ENCODE results near the gene COX7A2L.

DNA sequence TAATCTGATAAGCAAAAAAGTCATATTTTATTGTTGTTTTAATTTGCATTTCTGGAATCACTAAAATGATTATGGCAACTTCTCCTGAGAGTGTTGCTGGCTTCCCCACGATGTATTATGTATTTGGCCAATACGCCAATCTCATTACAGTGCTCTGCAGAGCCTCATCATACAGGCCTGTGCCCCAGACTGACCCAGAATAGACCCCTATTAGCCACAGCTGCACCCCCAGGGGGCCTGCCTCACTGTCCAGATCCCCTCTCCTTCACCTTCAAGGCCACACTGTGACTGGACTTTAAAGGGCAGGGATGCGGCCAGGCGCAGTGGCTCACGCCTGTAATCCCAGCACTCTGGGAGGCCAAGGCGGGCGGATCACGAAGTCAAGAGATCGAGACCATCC, 17.4 kb upstream of the COX7A2L start:
- TF ChIP-seq, protein P1, sequence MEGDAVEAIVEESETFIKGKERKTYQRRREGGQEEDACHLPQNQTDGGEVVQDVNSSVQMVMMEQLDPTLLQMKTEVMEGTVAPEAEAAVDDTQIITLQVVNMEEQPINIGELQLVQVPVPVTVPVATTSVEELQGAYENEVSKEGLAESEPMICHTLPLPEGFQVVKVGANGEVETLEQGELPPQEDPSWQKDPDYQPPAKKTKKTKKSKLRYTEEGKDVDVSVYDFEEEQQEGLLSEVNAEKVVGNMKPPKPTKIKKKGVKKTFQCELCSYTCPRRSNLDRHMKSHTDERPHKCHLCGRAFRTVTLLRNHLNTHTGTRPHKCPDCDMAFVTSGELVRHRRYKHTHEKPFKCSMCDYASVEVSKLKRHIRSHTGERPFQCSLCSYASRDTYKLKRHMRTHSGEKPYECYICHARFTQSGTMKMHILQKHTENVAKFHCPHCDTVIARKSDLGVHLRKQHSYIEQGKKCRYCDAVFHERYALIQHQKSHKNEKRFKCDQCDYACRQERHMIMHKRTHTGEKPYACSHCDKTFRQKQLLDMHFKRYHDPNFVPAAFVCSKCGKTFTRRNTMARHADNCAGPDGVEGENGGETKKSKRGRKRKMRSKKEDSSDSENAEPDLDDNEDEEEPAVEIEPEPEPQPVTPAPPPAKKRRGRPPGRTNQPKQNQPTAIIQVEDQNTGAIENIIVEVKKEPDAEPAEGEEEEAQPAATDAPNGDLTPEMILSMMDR (IDR thresholded peaks at IDR 0.05), result no peak
- no peak for TF ChIP-seq POLR2AphosphoS5 (IDR thresholded peaks at IDR 0.05)

Measured in gastroesophageal sphincter (tissue), 3 donors.